ENCODE data around the gene MEGF11. TPM values are rescaled to one million over a fixed set of nuclear protein-coding genes. Genes with fewer than 3 reads are reported as not detected.

The MEGF11 gene
- total RNA-seq, 1 experiment from 2014 or later = 1.2 TPM

DNA sequence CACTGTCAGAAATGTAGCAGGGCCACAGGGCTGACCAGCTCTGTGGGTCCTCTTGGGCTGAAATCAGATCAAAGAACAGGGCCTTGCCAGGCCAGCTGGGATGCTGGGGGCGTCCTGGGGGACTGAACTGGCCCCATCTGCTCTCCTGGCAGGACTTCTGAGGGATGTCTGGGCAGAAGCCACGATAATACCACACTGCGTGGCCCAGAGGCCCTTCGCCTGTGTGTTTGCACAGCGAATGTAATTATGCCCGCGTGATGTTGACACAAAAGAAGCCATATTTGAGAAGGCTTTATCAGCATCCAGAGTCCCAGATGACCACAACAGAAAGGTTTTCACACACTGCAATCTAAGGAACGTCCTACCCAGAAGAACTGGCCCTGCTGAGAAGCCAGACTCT is 210.3 kb downstream of the MEGF11 start:
- Histone ChIP-seq H4K8ac (replicated peaks; ENCODE audit: insufficient read length, low read depth, low read length) (no peak overlapping the region), H2AK5ac (ENCODE audit: insufficient read length, low read length) (no peak overlapping the region)
- no CpG with 5 or more reads among the region's 8 CpGs for WGBS (ENCODE audit: extremely low coverage, insufficient read length, low lambda C conversion rate)

More for the DNA sequence above, 210.3 kb downstream of the MEGF11 start:
- Histone ChIP-seq H2BK15ac (ENCODE audit: low read depth, low read length) (no peak overlapping the region), H3K4me1 (ENCODE audit: insufficient read depth, low read length) (peaks cover 8% of the 10 kb centered on the region; the same call in 1 of the 2 replicates), H3K9ac (ENCODE audit: extremely low read depth, insufficient read length, low read length) (no peak overlapping the region), H3K23ac (ENCODE audit: insufficient read length, low read depth, low read length) (no peak overlapping the region), H3K79me1 (ENCODE audit: insufficient read depth, low read depth, low read length, poor library complexity, severe bottlenecking) (no peaks in the 10 kb centered on the region), H2BK120ac (ENCODE audit: low read depth, low read length, poor library complexity, severe bottlenecking) (peak overlapping the region; percentile 12), H3K27ac (ENCODE audit: insufficient read length, low read depth, low read length) (no peak overlapping the region), H4K91ac (ENCODE audit: insufficient read length, low read depth, low read length) (no peak overlapping the region), H3T11ph (ENCODE audit: low read length) (no peak overlapping the region), H3K4me2 (ENCODE audit: insufficient read depth, insufficient read length, low read length) (no peak overlapping the region), H2BK5ac (ENCODE audit: insufficient read length, low read length) (no peak overlapping the region), H3K27me3 (ENCODE audit: insufficient read depth, low read length) (no peaks in the 10 kb centered on the region), H3K79me2 (ENCODE audit: insufficient read depth, low read length) (no peaks in the 10 kb centered on the region), H4K5ac (ENCODE audit: insufficient read length, low read depth, low read length) (no peak overlapping the region), H2BK20ac (ENCODE audit: low read depth, low read length, poor library complexity, severe bottlenecking) (no peak overlapping the region), H3K14ac (ENCODE audit: insufficient read depth, low read length) (no peak overlapping the region), H2BK12ac (ENCODE audit: insufficient read length, low read depth, low read length) (no peak overlapping the region), H3K18ac (ENCODE audit: insufficient read length, low read depth, low read length) (peak overlapping the region; percentile 30), H3K23me2 (ENCODE audit: insufficient read length, low read depth, low read length, poor library complexity, severe bottlenecking) (no peaks in the 10 kb centered on the region), H3K9me3 (ENCODE audit: control insufficient read depth, low read depth, low read length) (no peaks in the 10 kb centered on the region), H4K20me1 (ENCODE audit: control insufficient read depth, insufficient read depth, insufficient read length) (no peaks in the 10 kb centered on the region), H3K56ac (ENCODE audit: insufficient read length, low read depth, low read length) (no peak overlapping the region), H2AFZ (ENCODE audit: low read length) (no peak overlapping the region), H3K4ac (ENCODE audit: low read depth, low read length) (no peak overlapping the region; the same call in 1 of the 2 replicates)
- no peaks in the 10 kb centered on the region for H3K9me3 Mint-ChIP-seq
- H3K27me3 Mint-ChIP-seq (ENCODE audit: low read depth) = peaks cover 2% of the 10 kb centered on the region; the same call in 1 of the 2 replicates
- H3K36me3 Mint-ChIP-seq (ENCODE audit: insufficient read depth in 1 of 3, low read depth in 3 of 3) = no peaks in the 10 kb centered on the region; a peak in 1 of 7 replicates
- H3K4me3 Mint-ChIP-seq = no peak overlapping the region
- no peak for DNase-seq
- peak overlapping the region in 1 of 3 experiments; percentile 93; a peak in 2 of 7 replicates for H3K27ac Mint-ChIP-seq
- TF ChIP-seq, protein P1, sequence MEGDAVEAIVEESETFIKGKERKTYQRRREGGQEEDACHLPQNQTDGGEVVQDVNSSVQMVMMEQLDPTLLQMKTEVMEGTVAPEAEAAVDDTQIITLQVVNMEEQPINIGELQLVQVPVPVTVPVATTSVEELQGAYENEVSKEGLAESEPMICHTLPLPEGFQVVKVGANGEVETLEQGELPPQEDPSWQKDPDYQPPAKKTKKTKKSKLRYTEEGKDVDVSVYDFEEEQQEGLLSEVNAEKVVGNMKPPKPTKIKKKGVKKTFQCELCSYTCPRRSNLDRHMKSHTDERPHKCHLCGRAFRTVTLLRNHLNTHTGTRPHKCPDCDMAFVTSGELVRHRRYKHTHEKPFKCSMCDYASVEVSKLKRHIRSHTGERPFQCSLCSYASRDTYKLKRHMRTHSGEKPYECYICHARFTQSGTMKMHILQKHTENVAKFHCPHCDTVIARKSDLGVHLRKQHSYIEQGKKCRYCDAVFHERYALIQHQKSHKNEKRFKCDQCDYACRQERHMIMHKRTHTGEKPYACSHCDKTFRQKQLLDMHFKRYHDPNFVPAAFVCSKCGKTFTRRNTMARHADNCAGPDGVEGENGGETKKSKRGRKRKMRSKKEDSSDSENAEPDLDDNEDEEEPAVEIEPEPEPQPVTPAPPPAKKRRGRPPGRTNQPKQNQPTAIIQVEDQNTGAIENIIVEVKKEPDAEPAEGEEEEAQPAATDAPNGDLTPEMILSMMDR (conservative IDR thresholded peaks at IDR 0.05) = no peak
- H3K4me1 Mint-ChIP-seq = peaks cover 54 to 66% of the 10 kb centered on the region in 2 experiments
